Myocyte (in vitro differentiated cells): ENCODE data around the gene TMTC1. TPM values are rescaled to one million over a fixed set of nuclear protein-coding genes. Genes with fewer than 3 reads are reported as not detected.
"Not testable (repeated sequence)": the region's sequence is repeated elsewhere in the genome, so short reads cannot be mapped to it uniquely, and the experiment has no call there.

Source experiments
- DNase-seq: peaks from one replicate; pipeline ENCODE4 v3.0.0-alpha.2; 2012; ENCODE audit warnings: low read depth
- total RNA-seq: library from RNA; depleted of rRNA; stranded (reverse); fragments of >200 nt; gene quantifications from 2 replicates; pipeline ENCODE4 v1.2.3, GENCODE V29; 2014

TMTC1 gene
- total RNA-seq, 1 donor from 2014 or later, result 159 TPM

GRCh38 chr12:29578731-29579130 lies 205.0 kb downstream of the TMTC1 start:
- DNase-seq, result no peak

- DNase-seq, result no peak
Observed at GRCh38 chr12:29578070-29578469, 205.7 kb downstream of the TMTC1 start.

GRCh38 chr12:29574500-29574899 lies 209.2 kb downstream of the TMTC1 start:
- no peak for DNase-seq

GRCh38 chr12:29572938-29573337 lies 210.8 kb downstream of the TMTC1 start:
- no peak for DNase-seq

- DNase-seq, result no peak
Observed at GRCh38 chr12:29572464-29572863, 211.3 kb downstream of the TMTC1 start.

GRCh38 chr12:29569132-29569757 lies 214.5 kb downstream of the TMTC1 start:
- peak; percentile 61 for DNase-seq

- DNase-seq, result peak; percentile 43
Observed at GRCh38 chr12:29566441-29566840, 217.3 kb downstream of the TMTC1 start.

GRCh38 chr12:29565727-29566126 lies 218.0 kb downstream of the TMTC1 start:
- DNase-seq, result no peak

GRCh38 chr12:29564925-29565324 lies 218.8 kb downstream of the TMTC1 start:
- DNase-seq, result no peak

GRCh38 chr12:29563636-29564035 lies 220.1 kb downstream of the TMTC1 start:
- DNase-seq, result no peak

- DNase-seq, result no peak
Observed at GRCh38 chr12:29563071-29563470, 220.7 kb downstream of the TMTC1 start.

- peak; percentile 62 for DNase-seq
Observed at GRCh38 chr12:29562110-29562804, 221.5 kb downstream of the TMTC1 start.

GRCh38 chr12:29561664-29562071 lies 222.1 kb downstream of the TMTC1 start:
- DNase-seq, result peak; percentile 33

- no peak for DNase-seq
Observed at GRCh38 chr12:29559198-29559597, 224.5 kb downstream of the TMTC1 start.

- no peak for DNase-seq
Observed at GRCh38 chr12:29556363-29556762, 227.4 kb downstream of the TMTC1 start.

- not testable (repeated sequence) for DNase-seq
Observed at GRCh38 chr12:29555451-29555850, 228.3 kb downstream of the TMTC1 start.

- no peak for DNase-seq
Observed at GRCh38 chr12:29552994-29553748, 230.6 kb downstream of the TMTC1 start.

GRCh38 chr12:29552324-29552927 lies 231.3 kb downstream of the TMTC1 start:
- DNase-seq, result peak; percentile 75

- DNase-seq, result peak; percentile 57
Observed at GRCh38 chr12:29551812-29552211, 231.9 kb downstream of the TMTC1 start.

GRCh38 chr12:29547864-29548263 lies 235.9 kb downstream of the TMTC1 start:
- peak; percentile 99 for DNase-seq

GRCh38 chr12:29547151-29547632 lies 236.6 kb downstream of the TMTC1 start:
- DNase-seq, result peak; percentile 67

- peak; percentile 94 for DNase-seq
Observed at GRCh38 chr12:29546000-29546399, 237.7 kb downstream of the TMTC1 start.
